OCI-LY1 (cell line): ENCODE data around the gene THSD7A.

Source experiments
- H2AFZ ChIP-seq: fragments of 200-600 bp; sonication (generic), shearing (Covaris generic); 2 replicates; pipeline ENCODE4 v1.6.0; 2014; ENCODE audit warnings: antibody characterized with exemption, mild to moderate bottlenecking, low read length
- H3F3A ChIP-seq: fragments of 200-600 bp; sonication (generic), shearing (Covaris generic); 2 replicates; pipeline ENCODE4 v1.6.0; 2014; ENCODE audit warnings: mild to moderate bottlenecking, antibody characterized with exemption, low read length, moderate library complexity; ENCODE audit not compliant: insufficient read depth
- H3K27ac ChIP-seq: fragments of 200-600 bp; sonication (generic); 2 replicates; pipeline ENCODE4 v1.5.1; 2014; ENCODE audit warnings: low read length, mixed run types, mild to moderate bottlenecking, low read depth; ENCODE audit not compliant: poor library complexity, severe bottlenecking
- H3K27me3 ChIP-seq: fragments of 200-600 bp; sonication (generic); 2 replicates; pipeline ENCODE4 v1.6.0; 2014; ENCODE audit warnings: antibody characterized with exemption, mild to moderate bottlenecking, low read length, moderate library complexity; ENCODE audit not compliant: insufficient read depth
- H3K36me3 ChIP-seq: fragments of 200-600 bp; sonication (generic); 2 replicates; pipeline ENCODE4 v1.6.1; 2014; ENCODE audit warnings: mild to moderate bottlenecking, antibody characterized with exemption, low read length, moderate library complexity, mixed read lengths; ENCODE audit not compliant: insufficient read depth
- H3K4me1 ChIP-seq: fragments of 200-600 bp; sonication (generic); 2 replicates; pipeline ENCODE4 v1.5.1; 2014; ENCODE audit warnings: mild to moderate bottlenecking, low read length, moderate library complexity; ENCODE audit not compliant: insufficient read depth, severe bottlenecking
- H3K4me2 ChIP-seq: fragments of 200-600 bp; sonication (generic), shearing (Covaris generic); 2 replicates; pipeline ENCODE4 v1.6.1; 2014; ENCODE audit warnings: low read length
- H3K4me3 ChIP-seq: fragments of 200-600 bp; sonication (generic); 2 replicates; pipeline ENCODE4 v1.5.1; 2014; ENCODE audit warnings: low read length, low read depth, mild to moderate bottlenecking, mixed read lengths; ENCODE audit not compliant: poor library complexity, severe bottlenecking
- H3K79me2 ChIP-seq: fragments of 200-600 bp; shearing (Covaris generic); 2 replicates; pipeline ENCODE4 v1.6.1; 2016; ENCODE audit warnings: mixed run types, low read length, mixed read lengths; ENCODE audit not compliant: insufficient read depth
- H3K9ac ChIP-seq: fragments of 200-600 bp; sonication (generic), shearing (Covaris generic); 2 replicates; pipeline ENCODE4 v1.6.1; 2014; ENCODE audit warnings: mild to moderate bottlenecking, low read length, mixed read lengths
- H3K9me2 ChIP-seq: fragments of 200-600 bp; sonication (generic), shearing (Covaris generic); 2 replicates; pipeline ENCODE4 v1.6.1; 2014; ENCODE audit warnings: low read depth, mild to moderate bottlenecking, low read length, mixed read lengths
- H3K9me3 ChIP-seq: fragments of 200-600 bp; shearing (Covaris generic); 2 replicates; pipeline ENCODE4 v1.6.1; 2014; ENCODE audit warnings: low read length, mixed read lengths
- H4K20me1 ChIP-seq: fragments of 200-600 bp; sonication (generic), shearing (Covaris generic); 2 replicates; pipeline ENCODE4 v1.6.0; 2016; ENCODE audit warnings: mild to moderate bottlenecking, low read length; ENCODE audit not compliant: insufficient read depth
- CTCF ChIP-seq: fragments of 200-600 bp; sonication (generic), shearing (Covaris generic); IDR thresholded peaks from 2 replicates; pipeline ENCODE4 v1.5.1; 2017; ENCODE audit warnings: mild to moderate bottlenecking, antibody characterized with exemption, low read length, moderate library complexity, mixed read lengths
- EZH2 ChIP-seq: fragments of 200-600 bp; sonication (generic), shearing (Covaris generic); IDR thresholded peaks from 2 replicates; pipeline ENCODE4 v1.8.0; 2017; ENCODE audit warnings: borderline replicate concordance, mixed run types, mild to moderate bottlenecking, antibody characterized with exemption, low read length, moderate library complexity, mixed read lengths

THSD7A gene

GRCh38 chr7:11343818-11344413 is 488.1 kb downstream of the THSD7A start:
- no peak overlapping the region for H2AFZ ChIP-seq
- no peaks in the 10 kb centered on the region for H3K36me3 ChIP-seq
- H3K27ac ChIP-seq: no peak overlapping the region
- no peaks in the 10 kb centered on the region for H3K79me2 ChIP-seq
- H3K9ac ChIP-seq: no peak overlapping the region
- no peak overlapping the region for H3K4me3 ChIP-seq
- no peaks in the 10 kb centered on the region for H4K20me1 ChIP-seq
- no peaks in the 10 kb centered on the region for H3F3A ChIP-seq
- H3K9me3 ChIP-seq: no peaks in the 10 kb centered on the region
- TF ChIP-seq CTCF: peak; percentile 82
- TF ChIP-seq EZH2: no peak
- no peaks in the 10 kb centered on the region for H3K4me1 ChIP-seq
- H3K27me3 ChIP-seq: no peaks in the 10 kb centered on the region
- no peak overlapping the region for H3K4me2 ChIP-seq
- H3K9me2 ChIP-seq: no peaks in the 10 kb centered on the region

GRCh38 chr7:11343136-11343535 is 488.9 kb downstream of the THSD7A start:
- no peaks in the 10 kb centered on the region for H3F3A ChIP-seq
- no peaks in the 10 kb centered on the region for H3K27me3 ChIP-seq
- H2AFZ ChIP-seq: no peak overlapping the region
- no peaks in the 10 kb centered on the region for H3K79me2 ChIP-seq
- H3K36me3 ChIP-seq: no peaks in the 10 kb centered on the region
- H3K9me2 ChIP-seq: no peaks in the 10 kb centered on the region
- H3K4me1 ChIP-seq: no peaks in the 10 kb centered on the region
- no peak overlapping the region for H3K4me3 ChIP-seq
- no peaks in the 10 kb centered on the region for H3K9me3 ChIP-seq
- H3K9ac ChIP-seq: no peak overlapping the region
- no peaks in the 10 kb centered on the region for H4K20me1 ChIP-seq
- TF ChIP-seq CTCF: no peak
- TF ChIP-seq EZH2: no peak
- no peak overlapping the region for H3K27ac ChIP-seq
- no peak overlapping the region for H3K4me2 ChIP-seq

- H3K9me3 ChIP-seq: no peaks in the 10 kb centered on the region
- no peaks in the 10 kb centered on the region for H3K4me1 ChIP-seq
- no peak overlapping the region for H3K9ac ChIP-seq
- TF ChIP-seq EZH2 (no peak), CTCF (peak; percentile 53; the same call in 1 of the 2 replicates)
- no peak overlapping the region for H2AFZ ChIP-seq
- no peak overlapping the region for H3K4me3 ChIP-seq
- H3K27ac ChIP-seq: no peak overlapping the region
- H3K27me3 ChIP-seq: no peaks in the 10 kb centered on the region
- no peaks in the 10 kb centered on the region for H3K9me2 ChIP-seq
- H3K4me2 ChIP-seq: 0 out of 2 replicates have a peak overlapping the region, but pooled peaks have one; percentile 43
- no peaks in the 10 kb centered on the region for H4K20me1 ChIP-seq
- no peaks in the 10 kb centered on the region for H3F3A ChIP-seq
- H3K79me2 ChIP-seq: no peaks in the 10 kb centered on the region
- no peaks in the 10 kb centered on the region for H3K36me3 ChIP-seq
These were observed 490.6 kb downstream of the THSD7A start for GRCh38 chr7:11341285-11341944.
